SU-DHL-6 (cell line): Measurements from ENCODE around the gene NPFFR1.

Experiments
- H2AFZ ChIP-seq: fragments of 200-600 bp; sonication (generic); 2 replicates; pipeline ENCODE4 v1.6.1; 2014; ENCODE audit warnings: low read depth, mild to moderate bottlenecking, moderate library complexity, mixed read lengths, antibody characterized with exemption, low read length; ENCODE audit not compliant: severe bottlenecking
- H3F3A ChIP-seq: fragments of 200-600 bp; shearing (Covaris generic); 2 replicates; pipeline ENCODE4 v1.6.0; 2016; ENCODE audit warnings: antibody characterized with exemption, mild to moderate bottlenecking; ENCODE audit not compliant: insufficient read depth
- H3K27ac ChIP-seq: fragments of 200-600 bp; sonication (generic); 2 replicates; pipeline ENCODE4 v1.5.1; 2016; ENCODE audit warnings: low read depth, mild to moderate bottlenecking, low read length, moderate library complexity, mixed read lengths
- H3K27me3 ChIP-seq: fragments of 200-600 bp; sonication (generic), shearing (Covaris generic); 2 replicates; pipeline ENCODE4 v1.6.0; 2014; ENCODE audit warnings: mild to moderate bottlenecking, low read length
- H3K36me3 ChIP-seq: fragments of 200-600 bp; sonication (generic); 2 replicates; pipeline ENCODE4 v1.6.1; 2014; ENCODE audit warnings: mild to moderate bottlenecking, low read length, mixed read lengths
- H3K4me2 ChIP-seq: fragments of 300-600, 200-600 bp; shearing (Covaris generic), sonication (generic); 2 replicates; pipeline ENCODE4 v1.6.0; 2014; ENCODE audit warnings: low read length, low read depth, mild to moderate bottlenecking; ENCODE audit not compliant: poor library complexity, severe bottlenecking
- H3K4me3 ChIP-seq: fragments of 200-600 bp; sonication (generic); 2 replicates; pipeline ENCODE4 v1.5.1; 2014; ENCODE audit warnings: antibody characterized with exemption, low read length, mild to moderate bottlenecking, mixed read lengths; ENCODE audit not compliant: insufficient read depth, poor library complexity, severe bottlenecking
- H3K79me2 ChIP-seq: fragments of 200-600 bp; sonication (generic); 2 replicates; pipeline ENCODE4 v1.6.1; 2014; ENCODE audit warnings: mild to moderate bottlenecking, low read length, moderate library complexity; ENCODE audit not compliant: insufficient read depth
- H3K9ac ChIP-seq: fragments of 200-600 bp; sonication (generic); 2 replicates; pipeline ENCODE4 v1.7.0; 2014; ENCODE audit warnings: mild to moderate bottlenecking, low read length
- H3K9me2 ChIP-seq: fragments of 200-600 bp; sonication (generic); replicated peaks from 2 replicates; pipeline ENCODE4 v1.6.1; 2014; ENCODE audit warnings: low read length; ENCODE audit not compliant: insufficient read depth
- H3K9me3 ChIP-seq: fragments of 200-600 bp; sonication (generic); 2 replicates; pipeline ENCODE4 v1.6.1; 2014; ENCODE audit warnings: low read length, mixed read lengths; ENCODE audit not compliant: insufficient read depth
- H4K20me1 ChIP-seq: fragments of 200-600 bp; sonication (generic); 2 replicates; pipeline ENCODE4 v1.6.1; 2014; ENCODE audit warnings: low read depth, mild to moderate bottlenecking, antibody characterized with exemption, low read length, moderate library complexity, mixed read lengths
- CTCF ChIP-seq: fragments of 200-600 bp; sonication (generic); IDR thresholded peaks from one replicate; pipeline ENCODE4 v1.5.1; 2017; ENCODE audit warnings: antibody characterized with exemption, mild to moderate bottlenecking, low read length, moderate library complexity; ENCODE audit not compliant: insufficient read depth, poor library complexity, severe bottlenecking
- EZH2phosphoT487 ChIP-seq: fragments of 200-600 bp; sonication (generic), shearing (Covaris generic); conservative IDR thresholded peaks from 2 replicates; pipeline ENCODE4 v1.6.1; 2018; ENCODE audit warnings: mild to moderate bottlenecking, antibody characterized with exemption, low read length, moderate library complexity, mixed read lengths

NPFFR1 gene

GRCh38 chr10:70319824-70320223 lies 36.0 kb upstream of the NPFFR1 start:
- Histone ChIP-seq H3K4me2 (no peak overlapping the region), H3K36me3 (no peaks in the 10 kb centered on the region), H3K9ac (no peak overlapping the region), H4K20me1 (no peaks in the 10 kb centered on the region), H3K9me2 (no peaks in the 10 kb centered on the region), H2AFZ (no peak overlapping the region), H3K79me2 (no peaks in the 10 kb centered on the region), H3K4me3 (no peak overlapping the region), H3K27me3 (no peaks in the 10 kb centered on the region), H3K27ac (no peak overlapping the region), H3K9me3 (no peaks in the 10 kb centered on the region), H3F3A (no peaks in the 10 kb centered on the region)
- TF ChIP-seq EZH2phosphoT487 (no peak), CTCF (no peak)

- Histone ChIP-seq H3K9me2 (no peaks in the 10 kb centered on the region), H3K4me2 (no peak overlapping the region), H3K27ac (no peak overlapping the region), H2AFZ (no peak overlapping the region), H3K4me3 (no peak overlapping the region), H3F3A (no peaks in the 10 kb centered on the region), H3K9me3 (no peaks in the 10 kb centered on the region), H3K36me3 (no peaks in the 10 kb centered on the region), H3K9ac (no peak overlapping the region), H3K79me2 (no peaks in the 10 kb centered on the region), H3K27me3 (no peaks in the 10 kb centered on the region), H4K20me1 (no peaks in the 10 kb centered on the region)
- no peak for TF ChIP-seq CTCF
- TF ChIP-seq EZH2phosphoT487 = no peak
Measured at GRCh38 chr10:70319183-70319582, 35.4 kb upstream of the NPFFR1 start.

GRCh38 chr10:70317943-70318318 lies 34.1 kb upstream of the NPFFR1 start:
- TF ChIP-seq CTCF = no peak
- TF ChIP-seq EZH2phosphoT487 = no peak
- Histone ChIP-seq H3K4me3 (no peak overlapping the region), H3K9me2 (no peaks in the 10 kb centered on the region), H3K79me2 (no peaks in the 10 kb centered on the region), H3K4me2 (no peak overlapping the region), H3K9me3 (no peaks in the 10 kb centered on the region), H2AFZ (no peak overlapping the region), H3K36me3 (no peaks in the 10 kb centered on the region), H4K20me1 (no peaks in the 10 kb centered on the region), H3K27me3 (no peaks in the 10 kb centered on the region), H3K9ac (no peak overlapping the region), H3F3A (no peaks in the 10 kb centered on the region), H3K27ac (no peak overlapping the region)
